HEK293 (cell line): Measurements from ENCODE around the gene MYO7B.

ENCODE experiments used
- CTCF ChIA-PET: fragments of 350-600 bp; formaldehyde crosslinking; extraction: SDS; loops from one replicate; lab custom pipeline; 2021; ENCODE audit warnings: antibody characterized with exemption; lab: Yijun Ruan, JAX
- POLR2A ChIA-PET: fragments of 300-600 bp; formaldehyde crosslinking; extraction: SDS; loops from one replicate; lab custom pipeline; 2020; ENCODE audit warnings: antibody characterized with exemption, inconsistent platforms; lab: Yijun Ruan, JAX
- H3K27ac ChIP-seq: fragments of 200-500 bp; sonication (Bioruptor generic); 2 replicates; pipeline ENCODE4 v1.5.1; 2014; ENCODE audit warnings: low read depth, low read length, control low read depth, inconsistent platforms; ENCODE audit errors: extremely low read depth
- H3K36me3 ChIP-seq, 2 experiments: fragments of 200-500 bp in 1 of 2; sonication (Bioruptor generic) in 1 of 2; 1 replicate in 1 of 2; 2 replicates in 1 of 2; pipeline ENCODE4 v1.5.1; 2014 to 2017; ENCODE audit warnings: inconsistent platforms in 2 of 2, low read length in 2 of 2; ENCODE audit not compliant: control insufficient read depth in 2 of 2, insufficient read depth in 1 of 2
- H3K4me1 ChIP-seq: fragments of 200-500 bp; sonication (Bioruptor generic); 2 replicates; pipeline ENCODE4 v1.5.1; 2014; ENCODE audit warnings: mild to moderate bottlenecking, low read length, inconsistent platforms; ENCODE audit not compliant: control insufficient read depth, insufficient read depth
- H3K4me3 ChIP-seq: 2 replicates; pipeline ENCODE4 v1.5.1; 2011; ENCODE audit warnings: low read depth, mild to moderate bottlenecking, control low read depth, low read length, moderate library complexity
- H3K9me3 ChIP-seq: fragments of 200-500 bp; sonication (Bioruptor generic); 2 replicates; pipeline ENCODE4 v1.5.1; 2014; ENCODE audit warnings: low read depth, low read length, inconsistent platforms; ENCODE audit not compliant: control insufficient read depth, insufficient read depth
- IKZF3 ChIP-seq: fragments of 450-650 bp; IDR thresholded peaks from 2 replicates; pipeline ENCODE4 v1.5.0; 2018; ENCODE audit warnings: missing biosample characterization, mild to moderate bottlenecking, missing genetic modification characterization, moderate library complexity
- KLF10 ChIP-seq: fragments of 450-650 bp; IDR thresholded peaks from 2 replicates; pipeline ENCODE4 v1.5.1; 2018; ENCODE audit warnings: missing biosample characterization, mild to moderate bottlenecking, missing genetic modification characterization
- SETDB1 ChIP-seq: IDR thresholded peaks from one replicate; pipeline ENCODE4 v1.6.1; 2017; ENCODE audit warnings: mild to moderate bottlenecking, low read length, moderate library complexity, mixed read lengths; ENCODE audit not compliant: insufficient read length
- ZBTB20 ChIP-seq: fragments of 450-650 bp; formaldehyde crosslinking; IDR thresholded peaks from 2 replicates; pipeline ENCODE4 v1.5.1; 2016; ENCODE audit warnings: missing biosample characterization, missing genetic modification characterization
- ZBTB21 ChIP-seq: fragments of 450-650 bp; formaldehyde crosslinking; IDR thresholded peaks from 2 replicates; pipeline ENCODE4 v1.5.1; 2017; ENCODE audit warnings: missing biosample characterization, missing genetic modification characterization
- ZEB2 ChIP-seq: fragments of 450-650 bp; formaldehyde crosslinking; IDR thresholded peaks from 2 replicates; pipeline ENCODE4 v1.5.1; 2016; ENCODE audit warnings: missing biosample characterization, missing genetic modification characterization
- ZIC2 ChIP-seq: fragments of 450-650 bp; formaldehyde crosslinking; IDR thresholded peaks from 2 replicates; pipeline ENCODE4 v1.5.1; 2016; ENCODE audit warnings: missing biosample characterization, missing genetic modification characterization
- ZNF174 ChIP-seq: fragments of 450-650 bp; formaldehyde crosslinking; IDR thresholded peaks from 2 replicates; pipeline ENCODE4 v1.5.0; 2017; ENCODE audit warnings: missing biosample characterization, mild to moderate bottlenecking, missing genetic modification characterization
- ZNF350 ChIP-seq: fragments of 450-650 bp; formaldehyde crosslinking; IDR thresholded peaks from 2 replicates; pipeline ENCODE4 v1.5.0; 2017; ENCODE audit warnings: missing biosample characterization, mild to moderate bottlenecking, missing genetic modification characterization
- ZNF37A ChIP-seq: fragments of 450-650 bp; IDR thresholded peaks from 2 replicates; pipeline ENCODE4 v1.5.1; 2018; ENCODE audit warnings: missing biosample characterization, missing genetic modification characterization
- ZNF433 ChIP-seq: fragments of 450-650 bp; formaldehyde crosslinking; IDR thresholded peaks from 2 replicates; pipeline ENCODE4 v1.5.1; 2016; ENCODE audit warnings: missing biosample characterization, missing genetic modification characterization, low read depth
- ZNF677 ChIP-seq: fragments of 450-650 bp; IDR thresholded peaks from 2 replicates; pipeline ENCODE4 v1.5.0; 2018; ENCODE audit warnings: missing biosample characterization, mild to moderate bottlenecking, missing genetic modification characterization, moderate library complexity
- ZNF792 ChIP-seq: fragments of 450-650 bp; formaldehyde crosslinking; IDR thresholded peaks from 2 replicates; pipeline ENCODE4 v1.5.1; 2016; ENCODE audit warnings: missing biosample characterization, missing genetic modification characterization
- TF ChIP-seq, protein P1 (sequence below): sonication (generic); formaldehyde crosslinking; IDR thresholded peaks from 2 replicates; pipeline ENCODE4 v1.8.1; 2022; ENCODE audit warnings: mild to moderate bottlenecking, moderate library complexity, missing genetic modification reagents
- TF ChIP-seq, protein P2 (sequence below): fragments of 450-650 bp; formaldehyde crosslinking; IDR thresholded peaks from 2 replicates; pipeline ENCODE4 v1.5.1; 2016; ENCODE audit warnings: missing biosample characterization, missing genetic modification characterization
- TF ChIP-seq, protein P3 (sequence below): fragments of 450-650 bp; formaldehyde crosslinking; conservative IDR thresholded peaks from 2 replicates; pipeline ENCODE4 v1.5.1; 2016; ENCODE audit warnings: low read depth, missing biosample characterization, missing genetic modification characterization

Gene MYO7B

DNA sequence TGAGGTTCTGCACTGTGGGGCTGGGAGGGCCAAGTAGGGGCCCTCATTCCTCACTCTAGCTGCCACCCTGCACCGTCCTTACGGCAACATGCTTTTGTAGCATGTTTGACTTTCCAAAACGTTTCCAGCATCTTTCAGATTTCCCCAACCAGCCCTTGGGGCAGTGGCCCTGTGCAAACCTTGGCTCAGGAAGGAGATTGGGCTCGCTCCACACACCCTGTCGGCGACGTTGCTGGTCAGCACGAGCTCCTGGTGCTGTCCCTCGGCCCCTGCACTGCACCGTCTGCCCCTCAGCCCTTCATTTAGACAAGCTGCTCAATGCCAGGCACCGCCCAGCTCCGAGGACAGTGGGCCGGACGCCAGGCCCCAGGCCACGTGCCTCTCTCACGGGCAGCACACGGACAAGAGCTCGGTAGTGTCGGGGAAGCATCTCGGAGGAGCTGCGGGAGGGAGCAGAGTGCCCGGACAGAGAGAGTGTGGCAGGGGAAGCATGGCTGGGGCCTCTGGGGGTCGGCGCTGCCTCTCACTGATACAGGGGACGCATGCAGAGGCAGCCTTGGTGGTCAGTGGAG is 117.4 kb downstream of the MYO7B start (continued):
- TF ChIP-seq KLF10 (tag by site-specific recombination) (no peak), ZNF433 (tag by site-specific recombination) (no peak)
- TF ChIP-seq, protein P1, sequence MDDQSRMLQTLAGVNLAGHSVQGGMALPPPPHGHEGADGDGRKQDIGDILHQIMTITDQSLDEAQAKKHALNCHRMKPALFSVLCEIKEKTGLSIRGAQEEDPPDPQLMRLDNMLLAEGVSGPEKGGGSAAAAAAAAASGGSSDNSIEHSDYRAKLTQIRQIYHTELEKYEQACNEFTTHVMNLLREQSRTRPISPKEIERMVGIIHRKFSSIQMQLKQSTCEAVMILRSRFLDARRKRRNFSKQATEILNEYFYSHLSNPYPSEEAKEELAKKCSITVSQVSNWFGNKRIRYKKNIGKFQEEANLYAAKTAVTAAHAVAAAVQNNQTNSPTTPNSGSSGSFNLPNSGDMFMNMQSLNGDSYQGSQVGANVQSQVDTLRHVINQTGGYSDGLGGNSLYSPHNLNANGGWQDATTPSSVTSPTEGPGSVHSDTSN = no peak

DNA sequence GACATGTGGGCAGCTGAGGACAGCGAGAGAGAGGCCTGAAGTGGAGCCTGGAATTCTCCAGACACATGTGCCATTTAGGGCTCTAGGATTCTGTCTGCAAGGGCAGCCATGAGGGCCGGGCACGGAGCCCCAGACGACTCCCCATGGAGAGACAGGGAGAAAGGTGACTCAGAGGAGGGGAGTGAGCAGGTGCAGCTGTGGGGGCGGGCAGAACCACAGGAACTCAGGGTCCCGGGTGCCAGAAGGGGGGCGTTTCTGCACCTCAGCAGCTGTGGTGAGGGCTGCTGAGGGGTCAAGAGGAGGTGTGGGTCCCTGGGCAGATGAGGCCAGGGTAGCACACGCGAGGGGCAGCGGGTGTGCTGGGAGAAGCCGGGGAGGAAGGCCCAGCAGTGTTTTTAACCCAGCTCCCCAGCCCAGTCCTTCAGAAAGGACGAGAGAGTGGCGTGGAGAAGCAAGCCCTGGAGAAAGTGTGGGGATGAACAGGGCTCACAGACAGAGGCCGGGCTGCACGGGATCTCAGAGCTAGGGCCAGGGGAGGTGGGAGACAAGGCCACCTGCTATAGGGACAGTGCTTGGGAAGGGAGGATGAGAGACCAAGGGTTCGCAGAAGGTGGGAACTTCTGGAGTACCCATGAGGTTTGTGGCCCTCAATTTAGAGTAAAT is 118.1 kb downstream of the MYO7B start:
- ChIA-PET CTCF (interaction anchor here (0.7 to 4.3 kb wide), 4 partner anchors 18 to 272 kb away, joined by 3 to 37 read pairs (median 4); no protein-coding TSS in a partner anchor), POLR2A (interaction anchor here (2.0 kb wide), 1 partner anchor 62 kb away, joined by 4 read pairs; no protein-coding TSS in a partner anchor)
- Histone ChIP-seq H3K4me1 (no peaks in the 10 kb centered on the region), H3K4me3 (no peak overlapping the region), H3K36me3 (no peaks in the 10 kb centered on the region), H3K9me3 (no peaks in the 10 kb centered on the region), H3K27ac (no peak overlapping the region)
- no peak for TF ChIP-seq ZNF174 (tag by site-specific recombination)
- 0 out of 2 replicates have a peak, but pooled peaks have one; percentile 14 for TF ChIP-seq ZIC2
- peak; percentile 45; the same call in 1 of the 2 replicates for TF ChIP-seq ZBTB20 (tag by site-specific recombination)

DNA sequence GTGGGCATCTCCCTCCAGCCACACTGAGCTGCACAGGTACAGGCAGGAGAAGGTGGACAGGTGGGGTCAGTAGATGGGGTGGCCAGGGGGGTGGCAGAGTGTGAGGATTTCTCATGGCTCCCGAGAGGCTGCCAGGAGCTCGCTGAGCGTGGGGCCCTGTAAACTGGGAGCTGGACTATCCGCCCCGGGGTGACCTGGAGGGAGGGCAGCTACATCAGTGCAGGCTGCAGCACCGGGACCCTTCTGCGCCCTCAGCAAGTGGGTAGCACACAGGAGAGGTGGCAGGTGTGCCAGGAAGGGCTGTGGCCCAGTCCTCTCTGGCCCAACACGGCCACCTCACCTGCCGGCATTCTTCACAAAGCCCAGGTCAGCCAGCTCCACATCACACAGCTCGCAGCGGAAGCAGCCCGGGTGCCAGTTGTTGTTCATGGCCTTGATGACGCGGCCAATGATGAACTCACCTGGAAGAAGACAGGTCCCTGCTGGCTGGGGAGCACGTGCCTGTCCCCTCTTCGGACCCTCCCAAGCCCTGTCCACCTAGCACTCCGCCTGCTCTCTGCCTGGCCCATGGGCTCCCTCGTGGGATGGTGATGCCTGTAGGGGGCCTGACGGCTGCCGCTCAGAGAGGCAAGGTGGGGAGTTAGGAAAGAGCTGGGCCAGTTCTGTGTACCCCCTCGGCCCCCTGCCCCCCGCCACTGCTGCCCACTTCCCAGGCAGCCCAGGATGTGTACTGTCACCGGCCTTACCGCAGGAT is 118.8 kb downstream of the MYO7B start:
- CTCF ChIA-PET = interaction anchor here (0.7 to 4.3 kb wide), 2 partner anchors 63 to 120 kb away, joined by 3 to 37 read pairs; no protein-coding TSS in a partner anchor
- TF ChIP-seq, protein P2, sequence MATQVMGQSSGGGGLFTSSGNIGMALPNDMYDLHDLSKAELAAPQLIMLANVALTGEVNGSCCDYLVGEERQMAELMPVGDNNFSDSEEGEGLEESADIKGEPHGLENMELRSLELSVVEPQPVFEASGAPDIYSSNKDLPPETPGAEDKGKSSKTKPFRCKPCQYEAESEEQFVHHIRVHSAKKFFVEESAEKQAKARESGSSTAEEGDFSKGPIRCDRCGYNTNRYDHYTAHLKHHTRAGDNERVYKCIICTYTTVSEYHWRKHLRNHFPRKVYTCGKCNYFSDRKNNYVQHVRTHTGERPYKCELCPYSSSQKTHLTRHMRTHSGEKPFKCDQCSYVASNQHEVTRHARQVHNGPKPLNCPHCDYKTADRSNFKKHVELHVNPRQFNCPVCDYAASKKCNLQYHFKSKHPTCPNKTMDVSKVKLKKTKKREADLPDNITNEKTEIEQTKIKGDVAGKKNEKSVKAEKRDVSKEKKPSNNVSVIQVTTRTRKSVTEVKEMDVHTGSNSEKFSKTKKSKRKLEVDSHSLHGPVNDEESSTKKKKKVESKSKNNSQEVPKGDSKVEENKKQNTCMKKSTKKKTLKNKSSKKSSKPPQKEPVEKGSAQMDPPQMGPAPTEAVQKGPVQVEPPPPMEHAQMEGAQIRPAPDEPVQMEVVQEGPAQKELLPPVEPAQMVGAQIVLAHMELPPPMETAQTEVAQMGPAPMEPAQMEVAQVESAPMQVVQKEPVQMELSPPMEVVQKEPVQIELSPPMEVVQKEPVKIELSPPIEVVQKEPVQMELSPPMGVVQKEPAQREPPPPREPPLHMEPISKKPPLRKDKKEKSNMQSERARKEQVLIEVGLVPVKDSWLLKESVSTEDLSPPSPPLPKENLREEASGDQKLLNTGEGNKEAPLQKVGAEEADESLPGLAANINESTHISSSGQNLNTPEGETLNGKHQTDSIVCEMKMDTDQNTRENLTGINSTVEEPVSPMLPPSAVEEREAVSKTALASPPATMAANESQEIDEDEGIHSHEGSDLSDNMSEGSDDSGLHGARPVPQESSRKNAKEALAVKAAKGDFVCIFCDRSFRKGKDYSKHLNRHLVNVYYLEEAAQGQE (tag by site-specific recombination) = no peak
- TF ChIP-seq ZEB2 (tag by site-specific recombination) = no peak
- TF ChIP-seq IKZF3 = no peak
- TF ChIP-seq ZNF677 (tag by site-specific recombination) = no peak
- TF ChIP-seq SETDB1 = no peak
- no peak for TF ChIP-seq ZNF792 (tag by site-specific recombination)
- TF ChIP-seq ZBTB21 (tag by site-specific recombination) = no peak
- no peak for TF ChIP-seq ZNF37A
- TF ChIP-seq, protein P3, sequence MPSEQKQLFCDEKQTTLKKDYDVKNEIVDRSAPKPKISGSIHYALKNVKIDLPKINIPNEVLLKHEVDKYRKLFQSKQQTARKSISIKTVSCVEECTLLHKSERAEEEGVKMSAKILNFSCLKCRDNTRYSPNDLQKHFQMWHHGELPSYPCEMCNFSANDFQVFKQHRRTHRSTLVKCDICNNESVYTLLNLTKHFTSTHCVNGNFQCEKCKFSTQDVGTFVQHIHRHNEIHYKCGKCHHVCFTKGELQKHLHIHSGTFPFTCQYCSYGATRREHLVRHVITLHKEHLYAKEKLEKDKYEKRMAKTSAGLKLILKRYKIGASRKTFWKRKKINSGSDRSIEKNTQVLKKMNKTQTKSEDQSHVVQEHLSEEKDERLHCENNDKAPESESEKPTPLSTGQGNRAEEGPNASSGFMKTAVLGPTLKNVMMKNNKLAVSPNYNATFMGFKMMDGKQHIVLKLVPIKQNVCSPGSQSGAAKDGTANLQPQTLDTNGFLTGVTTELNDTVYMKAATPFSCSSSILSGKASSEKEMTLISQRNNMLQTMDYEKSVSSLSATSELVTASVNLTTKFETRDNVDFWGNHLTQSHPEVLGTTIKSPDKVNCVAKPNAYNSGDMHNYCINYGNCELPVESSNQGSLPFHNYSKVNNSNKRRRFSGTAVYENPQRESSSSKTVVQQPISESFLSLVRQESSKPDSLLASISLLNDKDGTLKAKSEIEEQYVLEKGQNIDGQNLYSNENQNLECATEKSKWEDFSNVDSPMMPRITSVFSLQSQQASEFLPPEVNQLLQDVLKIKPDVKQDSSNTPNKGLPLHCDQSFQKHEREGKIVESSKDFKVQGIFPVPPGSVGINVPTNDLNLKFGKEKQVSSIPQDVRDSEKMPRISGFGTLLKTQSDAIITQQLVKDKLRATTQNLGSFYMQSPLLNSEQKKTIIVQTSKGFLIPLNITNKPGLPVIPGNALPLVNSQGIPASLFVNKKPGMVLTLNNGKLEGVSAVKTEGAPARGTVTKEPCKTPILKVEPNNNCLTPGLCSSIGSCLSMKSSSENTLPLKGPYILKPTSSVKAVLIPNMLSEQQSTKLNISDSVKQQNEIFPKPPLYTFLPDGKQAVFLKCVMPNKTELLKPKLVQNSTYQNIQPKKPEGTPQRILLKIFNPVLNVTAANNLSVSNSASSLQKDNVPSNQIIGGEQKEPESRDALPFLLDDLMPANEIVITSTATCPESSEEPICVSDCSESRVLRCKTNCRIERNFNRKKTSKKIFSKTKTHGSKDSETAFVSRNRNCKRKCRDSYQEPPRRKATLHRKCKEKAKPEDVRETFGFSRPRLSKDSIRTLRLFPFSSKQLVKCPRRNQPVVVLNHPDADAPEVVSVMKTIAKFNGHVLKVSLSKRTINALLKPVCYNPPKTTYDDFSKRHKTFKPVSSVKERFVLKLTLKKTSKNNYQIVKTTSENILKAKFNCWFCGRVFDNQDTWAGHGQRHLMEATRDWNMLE (tag by site-specific recombination) = no peak
- no peak for TF ChIP-seq ZNF350 (tag by site-specific recombination)
- TF ChIP-seq, all 188 proteins: peak for 0
- Histone ChIP-seq H3K4me1 (no peaks in the 10 kb centered on the region), H3K36me3 (no peaks in the 10 kb centered on the region), H3K9me3 (no peaks in the 10 kb centered on the region), H3K4me3 (no peak overlapping the region), H3K27ac (no peak overlapping the region)
- POLR2A ChIA-PET = interaction anchor here (2.0 kb wide), 1 partner anchor 63 kb away, joined by 4 read pairs; no protein-coding TSS in a partner anchor
